Ascending aorta (tissue), 2 donors: ENCODE results near the gene FAM107B. TPM values are rescaled to one million over a fixed set of nuclear protein-coding genes. Genes with fewer than 3 reads are reported as not detected.

Experiments used
- DNase-seq, 2 donors: peaks; one replicate each; pipeline ENCODE4 v3.0.0-alpha.2; 2019; ENCODE audit warnings: low spot score in 2 of 2
- H3K27ac ChIP-seq, 2 donors: fragments of 200-600 bp; sonication (generic); one replicate each; pipeline ENCODE4 v1.5.1; 2016 to 2017; ENCODE audit warnings: mild to moderate bottlenecking in 1 of 2
- H3K27me3 ChIP-seq: fragments of 200-600 bp; sonication (generic); one replicate; pipeline ENCODE4 v1.5.1; 2017
- H3K36me3 ChIP-seq, 2 donors: fragments of 200-600 bp; sonication (generic); one replicate each; pipeline ENCODE4 v1.5.1; 2016
- H3K4me1 ChIP-seq, 2 donors: fragments of 200-600 bp; sonication (generic); one replicate each; pipeline ENCODE4 v1.5.1; 2016 to 2017; ENCODE audit warnings: mild to moderate bottlenecking in 1 of 2
- H3K4me3 ChIP-seq, 2 donors: fragments of 200-600 bp; sonication (generic); one replicate each; pipeline ENCODE4 v1.5.1; 2016 to 2017; ENCODE audit warnings: mild to moderate bottlenecking in 1 of 2
- H3K9me3 ChIP-seq, 2 donors: fragments of 200-600 bp; sonication (generic); one replicate each; pipeline ENCODE4 v1.5.1; 2016
- intact Hi-C: fragments of 100-400 bp; cut with DNase I; formaldehyde crosslinking; loops from one replicate; pipeline ENCODE4 v1.15.1; 2023
- total RNA-seq: library from RNA; depleted of rRNA; stranded (reverse); fragments of >200 nt; gene quantifications from one replicate; pipeline ENCODE4 v1.1.0, GENCODE V29; 2016
- TF ChIP-seq, protein P1 (sequence below), 3 experiments: fragments of 200-600 bp in 2 of 3; fragments of 450-650 bp in 1 of 3; sonication (generic) in 2 of 3; IDR thresholded peaks; one replicate each; pipeline ENCODE4 v1.5.1; 2016 to 2019; ENCODE audit warnings: antibody characterized with exemption in 3 of 3, mild to moderate bottlenecking in 1 of 3, moderate library complexity in 1 of 3

FAM107B gene
- total RNA-seq, 1 donor from 2014 or later = 3.7 TPM

DNA sequence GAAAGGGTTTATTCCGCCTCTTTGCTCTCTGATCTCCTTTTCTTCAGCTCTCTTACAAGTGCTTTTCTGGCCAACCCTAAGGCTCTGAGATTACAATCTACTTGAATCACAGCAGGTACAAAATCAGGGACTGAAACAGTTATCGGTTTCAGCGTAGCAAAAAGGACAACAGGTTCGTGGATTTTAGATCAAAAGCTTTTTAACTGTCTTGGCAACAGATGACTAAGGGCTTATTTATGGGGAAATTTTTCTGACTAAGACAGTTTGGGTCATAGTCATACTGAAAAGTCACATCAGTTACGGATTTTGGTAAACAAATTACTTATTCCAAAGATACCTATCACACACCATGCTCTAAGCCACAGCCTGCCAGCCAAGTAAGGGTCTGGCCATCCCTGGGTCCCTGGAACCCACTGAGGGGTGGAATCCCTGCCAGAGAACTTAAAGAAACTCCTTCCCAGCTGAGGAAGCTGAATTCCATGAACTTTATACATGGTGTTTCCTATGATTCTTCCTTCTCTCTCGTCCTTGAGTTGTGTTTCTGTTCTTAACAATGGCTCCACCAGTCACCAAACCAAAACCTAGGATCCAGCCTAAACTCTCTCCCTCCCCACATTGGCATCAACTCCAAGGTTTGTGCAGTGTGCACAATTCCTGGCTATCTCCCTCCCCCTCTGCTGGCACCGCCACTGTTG, 169.3 kb downstream of the FAM107B start:
- intact Hi-C loops = loop anchor here (2.0 to 10.0 kb wide), 3 partner anchors 27 to 349 kb away; partner anchors contain the start of genes DCLRE1C, MEIG1 and SUV39H2

DNA sequence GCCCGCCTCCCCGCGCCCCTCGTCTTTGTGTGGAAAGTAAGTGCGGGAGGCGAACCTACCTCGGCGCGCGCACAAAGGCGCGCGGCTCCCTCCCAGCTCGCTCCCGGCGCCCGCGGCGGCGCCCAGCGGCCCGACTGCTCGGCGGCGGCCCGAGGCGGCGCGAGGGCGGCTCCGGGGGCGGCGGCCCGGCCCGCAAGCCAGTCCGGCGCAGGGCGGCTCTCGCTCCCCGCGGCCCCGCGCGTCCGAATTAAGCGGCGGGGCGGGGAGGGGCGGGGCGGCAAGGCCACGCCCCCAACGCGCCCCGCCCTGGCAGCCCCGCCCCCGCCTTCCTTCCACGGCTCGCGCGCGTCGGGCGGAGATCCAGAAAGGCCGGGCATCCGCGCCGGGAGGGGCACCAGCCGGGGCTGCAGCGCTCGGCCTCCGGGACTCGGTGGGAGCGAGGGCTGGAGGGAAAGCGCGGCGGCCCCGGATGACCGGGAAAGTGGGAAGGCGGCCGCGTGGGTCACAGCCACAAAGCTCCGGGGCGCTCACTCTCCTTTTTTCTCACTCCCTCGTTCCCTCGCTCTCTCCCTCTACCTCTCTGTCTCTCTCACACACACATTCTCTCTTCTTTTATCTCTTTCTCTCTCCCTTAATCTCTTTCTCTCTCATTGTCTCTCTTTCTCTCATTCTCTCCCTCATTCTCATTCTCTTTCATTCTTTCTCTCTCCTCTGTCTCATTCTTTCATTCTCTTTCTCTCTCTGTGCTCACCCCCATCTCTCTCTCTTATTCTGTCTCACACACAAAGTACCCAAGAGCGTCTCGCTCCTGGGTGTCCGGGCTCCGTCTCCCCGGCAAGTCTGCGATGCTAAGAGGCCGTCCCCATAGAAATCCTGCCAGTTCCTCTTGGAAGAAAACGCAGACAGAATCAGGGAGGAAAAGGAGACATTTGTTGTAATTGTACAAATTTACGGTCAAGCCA, 170.2 kb downstream of the FAM107B start:
- Histone ChIP-seq H3K4me3 (peak overlapping the region; percentile 78 to 90), H3K4me1 (peaks cover 0 to 12% of the 10 kb centered on the region in 2 donors), H3K27ac (peak overlapping the region; percentile 69 to 79), H3K9me3 (no peaks in the 10 kb centered on the region), H3K27me3 (no peaks in the 10 kb centered on the region), H3K36me3 (no peaks in the 10 kb centered on the region)
- intact Hi-C loops = loop anchor here (1.0 to 10.0 kb wide), 8 partner anchors 26 to 350 kb away; partner anchors contain the start of genes CDNF, DCLRE1C, HSPA14 and MEIG1
- DNase-seq = peak; percentile 22 to 90
- TF ChIP-seq, protein P1, sequence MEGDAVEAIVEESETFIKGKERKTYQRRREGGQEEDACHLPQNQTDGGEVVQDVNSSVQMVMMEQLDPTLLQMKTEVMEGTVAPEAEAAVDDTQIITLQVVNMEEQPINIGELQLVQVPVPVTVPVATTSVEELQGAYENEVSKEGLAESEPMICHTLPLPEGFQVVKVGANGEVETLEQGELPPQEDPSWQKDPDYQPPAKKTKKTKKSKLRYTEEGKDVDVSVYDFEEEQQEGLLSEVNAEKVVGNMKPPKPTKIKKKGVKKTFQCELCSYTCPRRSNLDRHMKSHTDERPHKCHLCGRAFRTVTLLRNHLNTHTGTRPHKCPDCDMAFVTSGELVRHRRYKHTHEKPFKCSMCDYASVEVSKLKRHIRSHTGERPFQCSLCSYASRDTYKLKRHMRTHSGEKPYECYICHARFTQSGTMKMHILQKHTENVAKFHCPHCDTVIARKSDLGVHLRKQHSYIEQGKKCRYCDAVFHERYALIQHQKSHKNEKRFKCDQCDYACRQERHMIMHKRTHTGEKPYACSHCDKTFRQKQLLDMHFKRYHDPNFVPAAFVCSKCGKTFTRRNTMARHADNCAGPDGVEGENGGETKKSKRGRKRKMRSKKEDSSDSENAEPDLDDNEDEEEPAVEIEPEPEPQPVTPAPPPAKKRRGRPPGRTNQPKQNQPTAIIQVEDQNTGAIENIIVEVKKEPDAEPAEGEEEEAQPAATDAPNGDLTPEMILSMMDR (IDR thresholded peaks at IDR 0.05) = no peak

More for the DNA sequence above, 169.3 kb downstream of the FAM107B start:
- no peaks in the 10 kb centered on the region for H3K27me3 ChIP-seq
- no peaks in the 10 kb centered on the region for H3K9me3 ChIP-seq
- TF ChIP-seq, protein P1 (IDR thresholded peaks at IDR 0.05) = no peak
- no peaks in the 10 kb centered on the region for H3K36me3 ChIP-seq
- peak overlapping the region; percentile 69 to 79 for H3K27ac ChIP-seq
- H3K4me3 ChIP-seq = peak overlapping the region; percentile 78 to 90
- peaks cover 0 to 12% of the 10 kb centered on the region in 2 donors for H3K4me1 ChIP-seq
- DNase-seq = no peak

DNA sequence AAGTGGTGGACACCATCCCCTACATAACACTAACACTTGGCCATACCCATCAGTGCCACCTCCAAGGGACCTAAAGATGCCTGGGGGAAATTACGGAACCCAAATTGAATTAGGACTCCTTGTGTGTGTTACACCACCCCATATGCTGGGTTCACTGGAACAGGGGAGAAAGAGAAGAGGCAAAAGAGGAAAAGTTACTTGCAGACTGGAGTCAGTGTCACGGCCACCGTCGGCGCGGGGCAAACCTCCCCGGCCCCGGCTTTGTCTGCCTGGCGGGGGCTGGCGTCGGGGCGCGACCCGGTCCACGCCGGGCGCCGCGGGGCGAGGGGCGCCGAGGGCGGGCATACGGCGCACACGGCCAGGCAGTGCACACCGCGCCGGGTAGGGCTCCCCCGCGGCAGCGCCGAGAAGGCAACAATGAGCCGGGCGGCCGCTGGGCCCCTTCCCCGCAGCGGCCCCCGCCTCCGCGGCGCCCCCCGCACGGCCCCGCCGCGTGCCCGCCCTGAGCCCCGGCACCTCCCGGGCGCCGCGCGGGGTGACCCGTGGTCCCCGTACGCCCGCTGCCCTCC, 171.1 kb downstream of the FAM107B start:
- Histone ChIP-seq H3K36me3 (no peaks in the 10 kb centered on the region), H3K4me3 (peak overlapping the region; percentile 78 to 90), H3K9me3 (no peaks in the 10 kb centered on the region), H3K27ac (peak overlapping the region; percentile 38 to 69), H3K27me3 (no peaks in the 10 kb centered on the region), H3K4me1 (peaks cover 0 to 12% of the 10 kb centered on the region in 2 donors)
- TF ChIP-seq, protein P1 (IDR thresholded peaks at IDR 0.05) = no peak
- DNase-seq = no peak
- intact Hi-C loops = loop anchor here (1.0 to 10.0 kb wide), 8 partner anchors 25 to 351 kb away; partner anchors contain the start of genes CDNF, DCLRE1C, HSPA14 and MEIG1

DNA sequence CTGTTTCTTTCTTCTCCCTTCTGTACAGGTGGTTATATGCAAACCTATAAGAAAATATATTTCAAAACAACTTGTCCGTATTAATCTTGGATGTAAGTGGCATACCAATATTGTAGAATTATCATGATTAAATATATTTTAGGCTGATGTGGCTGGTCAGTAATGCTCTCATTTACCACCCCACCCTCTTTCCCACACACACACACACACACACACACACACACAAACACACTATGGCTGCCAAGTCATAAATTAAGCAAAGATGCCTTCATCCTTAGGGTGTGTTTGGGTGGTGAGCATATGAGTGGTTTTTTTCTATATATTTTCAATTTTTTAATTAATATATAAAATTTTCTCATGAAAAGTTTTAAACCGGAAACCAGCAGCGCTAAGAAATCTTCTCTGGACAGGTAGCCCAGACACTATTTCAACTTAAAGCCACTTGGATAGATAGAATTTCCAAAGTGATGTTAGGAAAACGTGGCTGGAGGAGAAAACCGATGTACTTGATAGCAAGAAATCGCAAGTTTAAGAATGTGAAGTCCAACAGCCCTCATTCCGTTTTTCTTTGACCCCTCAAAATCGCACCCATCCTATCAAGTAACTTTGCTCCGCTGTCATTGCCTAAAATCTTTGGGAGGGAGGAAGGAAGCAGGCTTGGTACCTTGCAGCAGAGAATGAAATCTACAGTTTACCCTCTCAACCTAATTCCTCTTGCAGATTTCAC, 171.7 kb downstream of the FAM107B start:
- Histone ChIP-seq H3K36me3 (no peaks in the 10 kb centered on the region), H3K27me3 (no peaks in the 10 kb centered on the region), H3K27ac (peak overlapping the region in 1 of 2 donors; percentile 38), H3K9me3 (no peaks in the 10 kb centered on the region), H3K4me1 (peaks cover 0 to 12% of the 10 kb centered on the region in 2 donors), H3K4me3 (peak overlapping the region; percentile 78 to 90)
- DNase-seq = no peak
- intact Hi-C loops = loop anchor here (5.0 to 10.0 kb wide), 4 partner anchors 66 to 352 kb away; partner anchors contain the start of genes DCLRE1C and MEIG1
- TF ChIP-seq, protein P1 (IDR thresholded peaks at IDR 0.05) = no peak
